HFF-Myc (cell line): ENCODE data around the gene PPP2R2B.

ENCODE experiments used
- DNase-seq: peaks from one replicate; pipeline ENCODE4 v3.0.0-alpha.2; 2011; ENCODE audit warnings: low read depth; ENCODE audit errors: extremely low read depth
- H3K4me3 ChIP-seq: replicated peaks from 2 replicates; pipeline ENCODE4 v1.5.1; 2011; ENCODE audit warnings: low read depth, mild to moderate bottlenecking, control low read depth, low read length
- TF ChIP-seq, protein P1 (sequence below): IDR thresholded peaks from 2 replicates; pipeline ENCODE4 v1.5.1; 2012; ENCODE audit warnings: mild to moderate bottlenecking, low read depth, low read length, control low read depth; ENCODE audit errors: missing control alignments

The PPP2R2B gene

DNA sequence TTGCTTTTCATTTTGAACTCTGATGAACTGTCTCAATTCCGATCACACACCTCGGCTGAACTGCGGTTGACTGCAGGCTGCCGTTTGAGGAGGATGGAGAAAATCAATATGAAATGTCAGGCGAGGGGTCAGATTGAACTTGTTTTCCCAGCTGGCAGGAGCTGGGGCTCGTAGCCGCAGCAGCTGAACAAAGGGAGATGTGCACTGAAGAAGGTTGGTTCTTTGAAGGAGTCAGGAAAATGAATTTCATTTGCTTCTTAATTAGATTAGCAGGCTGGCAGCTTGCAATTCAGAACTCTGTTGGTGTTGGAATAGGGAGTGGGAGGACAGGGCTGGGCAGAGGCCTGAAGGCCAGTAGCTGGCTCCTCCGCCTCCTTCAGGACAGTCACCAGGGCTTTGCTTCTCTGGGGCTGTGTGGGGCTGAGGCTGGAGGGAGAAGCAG, 245.2 kb downstream of the PPP2R2B start:
- H3K4me3 ChIP-seq, result no peak overlapping the region
- DNase-seq, result no peak
- TF ChIP-seq, protein P1, sequence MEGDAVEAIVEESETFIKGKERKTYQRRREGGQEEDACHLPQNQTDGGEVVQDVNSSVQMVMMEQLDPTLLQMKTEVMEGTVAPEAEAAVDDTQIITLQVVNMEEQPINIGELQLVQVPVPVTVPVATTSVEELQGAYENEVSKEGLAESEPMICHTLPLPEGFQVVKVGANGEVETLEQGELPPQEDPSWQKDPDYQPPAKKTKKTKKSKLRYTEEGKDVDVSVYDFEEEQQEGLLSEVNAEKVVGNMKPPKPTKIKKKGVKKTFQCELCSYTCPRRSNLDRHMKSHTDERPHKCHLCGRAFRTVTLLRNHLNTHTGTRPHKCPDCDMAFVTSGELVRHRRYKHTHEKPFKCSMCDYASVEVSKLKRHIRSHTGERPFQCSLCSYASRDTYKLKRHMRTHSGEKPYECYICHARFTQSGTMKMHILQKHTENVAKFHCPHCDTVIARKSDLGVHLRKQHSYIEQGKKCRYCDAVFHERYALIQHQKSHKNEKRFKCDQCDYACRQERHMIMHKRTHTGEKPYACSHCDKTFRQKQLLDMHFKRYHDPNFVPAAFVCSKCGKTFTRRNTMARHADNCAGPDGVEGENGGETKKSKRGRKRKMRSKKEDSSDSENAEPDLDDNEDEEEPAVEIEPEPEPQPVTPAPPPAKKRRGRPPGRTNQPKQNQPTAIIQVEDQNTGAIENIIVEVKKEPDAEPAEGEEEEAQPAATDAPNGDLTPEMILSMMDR, result no peak

DNA sequence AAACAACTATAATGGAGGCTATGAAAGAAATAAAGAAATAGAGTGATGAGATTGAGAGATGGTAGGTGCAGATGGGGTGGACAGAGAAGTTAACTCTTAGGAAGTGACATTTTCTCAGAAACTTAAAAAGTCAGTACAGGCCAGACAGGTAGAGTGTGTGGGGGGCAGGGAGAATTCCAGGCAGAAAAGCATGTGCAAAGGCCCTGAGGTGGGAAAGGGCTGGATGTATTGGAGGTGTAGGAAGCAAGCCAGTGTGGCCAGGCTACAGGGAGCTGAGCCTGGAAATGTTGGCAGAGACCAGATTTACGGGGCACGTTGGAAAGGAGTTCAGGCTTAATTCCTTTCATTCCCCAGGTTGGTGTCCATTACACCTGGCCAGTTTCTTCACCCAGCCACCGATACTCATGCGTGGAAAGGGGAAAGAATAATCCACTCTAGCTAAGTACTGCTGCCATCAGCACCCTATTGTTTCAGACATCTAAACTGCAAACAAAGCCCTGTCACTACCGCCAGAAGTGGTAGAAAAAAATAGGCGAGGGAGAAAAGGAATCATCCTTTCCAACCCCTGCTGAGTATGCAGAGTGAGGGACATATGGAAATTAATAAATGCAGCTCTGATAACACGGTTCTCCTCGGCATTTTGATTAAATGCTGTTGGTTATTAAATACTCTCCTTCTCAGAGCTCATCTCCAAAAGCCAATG, 245.8 kb downstream of the PPP2R2B start:
- H3K4me3 ChIP-seq, result no peak overlapping the region
- TF ChIP-seq, protein P1, result no peak
- no peak for DNase-seq

DNA sequence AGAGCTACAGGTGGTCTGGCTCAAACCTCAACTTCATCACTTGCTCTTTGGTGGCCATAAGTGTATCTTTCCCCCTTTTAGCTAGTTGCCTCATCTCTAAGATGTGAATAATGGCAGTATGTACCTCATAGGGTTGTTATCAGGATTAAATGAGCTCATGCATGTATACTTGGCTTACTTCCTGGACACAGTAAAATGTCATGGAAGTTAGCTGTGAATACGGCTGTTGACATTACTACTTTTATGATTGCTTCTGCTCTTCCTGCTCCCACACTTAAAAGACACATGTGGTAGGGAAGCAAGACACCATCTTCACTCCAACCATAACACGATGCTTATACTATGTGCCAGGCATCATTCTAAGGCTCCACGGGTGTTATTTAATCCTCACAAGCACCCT, 248.1 kb downstream of the PPP2R2B start:
- H3K4me3 ChIP-seq, result no peak overlapping the region
- TF ChIP-seq, protein P1, result no peak
- DNase-seq, result no peak

DNA sequence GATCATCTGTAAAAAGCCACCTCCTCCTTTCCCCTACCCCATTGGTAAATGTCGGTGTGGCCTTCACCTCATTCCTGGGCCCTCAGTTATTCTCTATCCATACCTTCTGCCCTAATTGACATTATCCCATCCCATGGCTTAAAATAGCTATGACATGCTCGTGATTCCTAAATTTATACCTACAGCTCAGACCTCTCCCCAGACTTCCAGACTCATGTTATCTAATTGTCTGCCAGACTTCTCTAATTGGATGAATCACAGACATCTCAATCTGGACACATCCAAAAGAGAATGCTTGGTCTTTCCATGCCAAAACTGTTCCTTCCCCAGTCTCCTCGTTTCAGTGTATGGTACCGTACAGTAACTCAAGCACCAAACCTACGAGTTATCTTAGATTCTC, 249.6 kb downstream of the PPP2R2B start:
- TF ChIP-seq, protein P1, result no peak
- DNase-seq, result no peak
- no peak overlapping the region for H3K4me3 ChIP-seq

DNA sequence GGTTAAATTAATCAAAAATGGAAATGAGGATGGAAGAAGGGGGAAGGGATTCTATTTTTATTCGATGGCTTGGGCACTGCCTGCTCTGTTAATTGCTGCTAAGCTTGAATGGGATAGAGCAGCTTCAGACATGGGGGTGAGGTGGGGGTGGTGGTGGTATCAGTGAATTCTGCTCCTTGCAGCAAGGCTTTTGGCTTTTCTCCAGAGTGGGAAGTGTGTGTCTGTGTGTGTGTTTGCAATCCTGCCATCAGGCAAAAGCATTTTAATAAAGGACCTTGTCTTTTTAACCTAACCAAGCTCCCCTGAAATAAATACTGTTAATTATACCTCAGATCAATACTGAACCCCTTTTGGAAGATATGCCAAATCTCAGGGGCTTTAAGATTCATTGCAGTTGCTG, 251.6 kb downstream of the PPP2R2B start:
- DNase-seq, result no peak
- H3K4me3 ChIP-seq, result no peak overlapping the region
- TF ChIP-seq, protein P1, result no peak

DNA sequence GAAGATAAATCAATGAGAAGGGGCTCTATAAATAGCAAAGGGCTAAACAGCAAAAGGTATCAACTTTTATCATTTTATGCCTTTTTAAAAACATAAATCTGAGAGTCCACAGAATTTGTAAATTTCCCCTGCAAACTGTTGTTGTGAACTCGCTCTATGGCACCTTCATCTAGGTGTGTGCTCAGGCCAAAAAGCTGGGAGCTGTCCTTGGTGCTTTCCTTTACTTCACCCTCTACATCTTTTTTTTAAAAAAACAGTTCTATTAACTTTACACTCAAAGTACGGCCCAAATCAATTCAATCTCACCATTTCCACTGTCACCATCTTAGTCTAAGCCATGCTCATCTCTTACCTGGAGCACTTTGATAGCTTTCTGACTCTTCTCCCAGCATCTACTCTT, 254.4 kb downstream of the PPP2R2B start:
- no peak overlapping the region for H3K4me3 ChIP-seq
- TF ChIP-seq, protein P1, result no peak
- no peak for DNase-seq

DNA sequence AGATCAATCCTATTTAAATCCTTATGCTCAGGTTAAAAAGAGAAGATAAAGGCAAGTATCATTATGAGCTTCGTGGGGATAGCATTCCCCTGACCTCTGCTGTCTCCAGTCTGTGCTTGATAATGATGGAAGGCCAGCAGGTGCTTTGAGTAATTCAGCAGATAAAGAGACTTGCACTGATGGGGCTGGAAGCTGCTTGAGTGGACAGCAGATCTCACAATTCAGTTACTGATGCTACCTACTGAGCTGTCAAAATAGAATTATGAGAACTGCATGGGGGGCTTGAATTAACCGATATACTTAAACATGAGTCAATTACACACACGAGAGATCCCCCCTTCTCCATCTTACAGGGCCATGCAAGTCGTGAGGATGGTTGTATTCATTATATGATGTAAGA, 254.9 kb downstream of the PPP2R2B start:
- TF ChIP-seq, protein P1, result no peak
- no peak overlapping the region for H3K4me3 ChIP-seq
- DNase-seq, result no peak
